ENCODE data around the gene NAGS. TPM values are rescaled to one million over a fixed set of nuclear protein-coding genes. Genes with fewer than 3 reads are reported as not detected.

NAGS gene
- total RNA-seq, 1 donor from 2014 or later, result 0.68 TPM

Other genes starting within 250 kb of the NAGS start
- gene SOST, start 245.8 kb upstream of the NAGS start, total RNA-seq, result not detected
- gene DUSP3, start 225.6 kb upstream of the NAGS start, total RNA-seq, result 260 TPM
- not detected for gene CFAP97D1, start 224.2 kb upstream of the NAGS start, total RNA-seq
- 43.0 TPM for gene MPP3, start 171.5 kb upstream of the NAGS start, total RNA-seq
- 16.6 TPM for gene CD300LG, start 157.4 kb upstream of the NAGS start, total RNA-seq
- 16.2 TPM for gene MPP2, start 97.1 kb upstream of the NAGS start, total RNA-seq
- gene PPY, start 62.1 kb upstream of the NAGS start, total RNA-seq, result not detected
- not detected for gene PYY, start 50.7 kb upstream of the NAGS start, total RNA-seq
- 21.5 TPM for gene TMEM101, start 10.3 kb downstream of the NAGS start, total RNA-seq
- 47.6 TPM for gene LSM12, start 62.0 kb downstream of the NAGS start, total RNA-seq
- gene G6PC3, start 66.1 kb downstream of the NAGS start, total RNA-seq, result 30.4 TPM
- gene HDAC5, start 119.0 kb downstream of the NAGS start, total RNA-seq, result 67.5 TPM
- gene HROB, start 137.3 kb downstream of the NAGS start, total RNA-seq, result 2.0 TPM
- 14.5 TPM for gene ASB16, start 166.1 kb downstream of the NAGS start, total RNA-seq
- gene TMUB2, start 182.3 kb downstream of the NAGS start, total RNA-seq, result 20.8 TPM
- gene ATXN7L3, start 195.3 kb downstream of the NAGS start, total RNA-seq, result 40.8 TPM
- 57.5 TPM for gene UBTF, start 215.1 kb downstream of the NAGS start, total RNA-seq